Endothelial cell of umbilical vein (primary cell): ENCODE measurements around the gene SESN2. TPM values are rescaled to one million over a fixed set of nuclear protein-coding genes. Genes with fewer than 3 reads are reported as not detected.
A peak's percentile ranks its signal among the peaks of the same experiment; 100 is the strongest.

Source experiments
- BruUV-seq: library from RNA; stranded (reverse); fragments of 400-500 nt; replicated peaks from 2 replicates; lab custom pipeline; 2021; lab: Mats Ljungman, UMichigan
- CTCF ChIA-PET: fragments of 300-600, 350-600 bp; sonication (Branson Sonifier 250); formaldehyde crosslinking; loops from one replicate; lab custom pipeline; 2021; ENCODE audit warnings: antibody characterized with exemption, inconsistent platforms; lab: Charles Lee
- POLR2A ChIA-PET: fragments of 300-600, 350-600 bp; sonication (Branson Sonifier 250); formaldehyde crosslinking; loops from one replicate; lab custom pipeline; 2021; ENCODE audit warnings: antibody characterized with exemption, inconsistent platforms; lab: Charles Lee
- DNase-seq: peaks from one replicate; pipeline ENCODE4 v3.0.0-alpha.2; 2011; ENCODE audit warnings: low read depth, low spot score
- FAIRE-seq: peaks from 2 replicates; lab custom pipeline; 2011; peaks lifted over from hg19 to GRCh38; lab: Jason Lieb, UNC
- H2AFZ ChIP-seq: 2 replicates; pipeline ENCODE4 v1.6.0; 2012; ENCODE audit warnings: low read depth, low read length, control low read depth, inconsistent platforms
- H3K27ac ChIP-seq: 2 replicates; pipeline ENCODE4 v1.5.1; 2011; ENCODE audit warnings: low read depth, mild to moderate bottlenecking, control low read depth, low read length, moderate library complexity; ENCODE audit not compliant: insufficient read depth
- H3K27me3 ChIP-seq, 2 experiments: 2 replicates each; pipeline versions ENCODE4 v1.6.0 to v1.6.1; 2011; ENCODE audit warnings: low read length in 2 of 2, mixed read lengths in 1 of 2; ENCODE audit not compliant: control insufficient read depth in 2 of 2, insufficient read depth in 2 of 2
- H3K36me3 ChIP-seq, 2 experiments: 2 replicates in 1 of 2; 3 replicates in 1 of 2; pipeline ENCODE4 v1.5.1; 2011; ENCODE audit warnings: low read length in 2 of 2, mild to moderate bottlenecking in 1 of 2, moderate library complexity in 1 of 2; ENCODE audit not compliant: control insufficient read depth in 2 of 2, insufficient read depth in 2 of 2; ENCODE audit errors: extremely low read depth in 1 of 2
- H3K4me1 ChIP-seq: 3 replicates; pipeline ENCODE4 v1.5.1; 2011; ENCODE audit warnings: mild to moderate bottlenecking, low read length; ENCODE audit not compliant: control insufficient read depth, insufficient read depth; ENCODE audit errors: extremely low read depth
- H3K4me2 ChIP-seq: 2 replicates; pipeline ENCODE4 v1.6.1; 2011; ENCODE audit warnings: low read length, control low read depth, mixed read lengths; ENCODE audit not compliant: insufficient read depth
- H3K4me3 ChIP-seq, 3 experiments: fragments of 200-600 bp in 1 of 3; sonication (generic), shearing (Covaris generic) in 1 of 3; replicated peaks in 1 of 3; 2 replicates each; pipeline ENCODE4 v1.5.1; 2011 to 2016; ENCODE audit warnings: control low read depth in 3 of 3, low read length in 3 of 3, mild to moderate bottlenecking in 2 of 3, inconsistent platforms in 1 of 3, low read depth in 1 of 3, moderate library complexity in 1 of 3; ENCODE audit not compliant: insufficient read depth in 1 of 3
- H3K79me2 ChIP-seq: 2 replicates; pipeline ENCODE4 v1.6.0; 2012; ENCODE audit warnings: low read length, inconsistent platforms; ENCODE audit not compliant: control insufficient read depth, insufficient read depth
- H3K9ac ChIP-seq: replicated peaks from 2 replicates; pipeline ENCODE3; 2011; ENCODE audit warnings: low read length, control low read depth; ENCODE audit not compliant: insufficient read depth; ENCODE audit errors: extremely low read depth
- H3K9me1 ChIP-seq: replicated peaks from 3 replicates; pipeline ENCODE4 v1.6.0; 2011; ENCODE audit warnings: mild to moderate bottlenecking, low read length; ENCODE audit not compliant: control insufficient read depth, insufficient read depth; ENCODE audit errors: extremely low read depth
- H3K9me3 ChIP-seq: replicated peaks from 2 replicates; pipeline ENCODE4 v1.5.1; 2012; ENCODE audit warnings: low read length, inconsistent platforms; ENCODE audit not compliant: control insufficient read depth, insufficient read depth
- H4K20me1 ChIP-seq: replicated peaks from 2 replicates; pipeline ENCODE3; 2011; ENCODE audit warnings: mild to moderate bottlenecking, low read length; ENCODE audit not compliant: control insufficient read depth, insufficient read depth; ENCODE audit errors: extremely low read depth
- EZH2 ChIP-seq: IDR thresholded peaks from 2 replicates; pipeline ENCODE4 v1.6.1; 2012; ENCODE audit warnings: borderline replicate concordance, low read depth, mild to moderate bottlenecking, moderate library complexity, low read length, inconsistent platforms; ENCODE audit not compliant: severe bottlenecking
- FOS ChIP-seq: IDR thresholded peaks from 2 replicates; pipeline ENCODE4 v1.6.1; 2011; ENCODE audit warnings: mild to moderate bottlenecking, low read length, moderate library complexity, borderline replicate concordance; ENCODE audit not compliant: insufficient read depth
- GATA2 ChIP-seq: IDR thresholded peaks from 2 replicates; pipeline ENCODE4 v1.7.0; 2011; ENCODE audit warnings: low read depth, mild to moderate bottlenecking, moderate library complexity, mixed read lengths, low read length; ENCODE audit not compliant: insufficient read length, insufficient read depth
- JUN ChIP-seq: IDR thresholded peaks from 2 replicates; pipeline ENCODE4 v1.6.1; 2011; ENCODE audit warnings: borderline replicate concordance, low read depth; ENCODE audit not compliant: insufficient read length, insufficient read depth
- MAX ChIP-seq: IDR thresholded peaks from 2 replicates; pipeline ENCODE4 v1.6.1; 2011; ENCODE audit not compliant: insufficient read depth, insufficient read length
- MYC ChIP-seq: IDR thresholded peaks from one replicate; pipeline ENCODE4 v1.6.1; 2011; ENCODE audit warnings: mild to moderate bottlenecking, low read depth, low read length
- POLR2A ChIP-seq: IDR thresholded peaks from 2 replicates; pipeline ENCODE4 v1.6.1; 2012; ENCODE audit warnings: low read depth, mild to moderate bottlenecking, control low read depth, low read length
- POLR2AphosphoS5 ChIP-seq: IDR thresholded peaks from 2 replicates; pipeline ENCODE4 v1.6.1; 2012; ENCODE audit warnings: low read depth, mild to moderate bottlenecking, control low read depth, low read length, moderate library complexity; ENCODE audit not compliant: insufficient read depth
- dilution Hi-C: fragments of 300-500 bp; cut with MboI; formaldehyde crosslinking; loops from one replicate; pipeline ENCODE4 v1.15.0; 2019; ENCODE audit warnings: low sequenced_read_pairs; ENCODE audit not compliant: extremely low pct_ligation_motif_present
- intact Hi-C: fragments of 100-400 bp; cut with micrococcal nuclease; formaldehyde crosslinking; loops from one replicate; pipeline ENCODE4 v1.10.0; 2022
- polyA plus RNA-seq, 4 experiments: library from polyadenylated mRNA; depleted of rRNA in 3 of 4; stranded (reverse) in 3 of 4; unstranded in 1 of 4; fragments of >200 nt; gene quantifications; 2 replicates each; pipeline versions ENCODE4 v1.2.1 to v1.2.3, GENCODE V29; 2011 to 2012; ENCODE audit warnings: missing spikeins in 1 of 4
- total RNA-seq: library from RNA; stranded (reverse); gene quantifications from 2 replicates; pipeline ENCODE4 v1.2.3, GENCODE V29; 2021
- TF ChIP-seq, protein P1 (sequence below), 2 donors: IDR thresholded peaks; 1 replicate in 1 of 2; 2 replicates in 1 of 2; pipeline ENCODE4 v1.5.1; 2011; ENCODE audit warnings: low read length in 2 of 2, mild to moderate bottlenecking in 2 of 2, moderate library complexity in 2 of 2, control low read depth in 1 of 2, inconsistent platforms in 1 of 2, low read depth in 1 of 2; ENCODE audit not compliant: insufficient read depth in 1 of 2; ENCODE audit errors: extremely low read depth in 1 of 2

Gene SESN2
- total and polyA plus RNA-seq, 2 donors (not counting 3 experiments of a cell fraction or from before 2014, with no cell fraction given) = 11.6 to 13.2 TPM

- H3K27me3 ChIP-seq = peaks cover 0 to 3% of the 10 kb centered on the region in 2 experiments
- H3K4me1 ChIP-seq = peaks cover 12% of the 10 kb centered on the region
- H4K20me1 ChIP-seq = peaks cover 7% of the 10 kb centered on the region
- H2AFZ ChIP-seq = peak overlapping the region; percentile 84
- intact Hi-C loops (loop anchor here (1.0 to 2.0 kb wide), 3 partner anchors 10 to 70 kb away; partner anchors contain the start of genes DNAJC8 and MED18), dilution Hi-C loops (loop anchor here (25.0 kb wide), 1 partner anchor 354 kb away; no protein-coding TSS in a partner anchor)
- peaks cover 37% of the 10 kb centered on the region for H3K79me2 ChIP-seq
- no peak for DNase-seq
- POLR2A ChIA-PET = interaction anchor here (0.8 to 1.5 kb wide), 3 partner anchors 10 to 323 kb away, joined by 3 to 7 read pairs (median 4); no protein-coding TSS in a partner anchor
- CTCF ChIA-PET = interaction anchor here (1.0 to 6.1 kb wide), 4 partner anchors 10 to 101 kb away, joined by 3 to 73 read pairs (median 4); partner anchors contain the start of gene MED18
- H3K4me2 ChIP-seq = peak overlapping the region; percentile 77
- H3K9me1 ChIP-seq = no peaks in the 10 kb centered on the region
- no peak overlapping the region for H3K9ac ChIP-seq
- no TSS peak for BruUV-seq
- H3K36me3 ChIP-seq = no peaks in the 10 kb centered on the region
- H3K27ac ChIP-seq = peak overlapping the region; percentile 6
- H3K4me3 ChIP-seq = no peak overlapping the region
- H3K9me3 ChIP-seq = no peaks in the 10 kb centered on the region
- TF ChIP-seq POLR2AphosphoS5 (no peak), EZH2 (no peak), POLR2A (no peak), FOS (no peak), MAX (no peak), MYC (no peak), JUN (no peak), GATA2 (no peak)
- TF ChIP-seq, protein P1, sequence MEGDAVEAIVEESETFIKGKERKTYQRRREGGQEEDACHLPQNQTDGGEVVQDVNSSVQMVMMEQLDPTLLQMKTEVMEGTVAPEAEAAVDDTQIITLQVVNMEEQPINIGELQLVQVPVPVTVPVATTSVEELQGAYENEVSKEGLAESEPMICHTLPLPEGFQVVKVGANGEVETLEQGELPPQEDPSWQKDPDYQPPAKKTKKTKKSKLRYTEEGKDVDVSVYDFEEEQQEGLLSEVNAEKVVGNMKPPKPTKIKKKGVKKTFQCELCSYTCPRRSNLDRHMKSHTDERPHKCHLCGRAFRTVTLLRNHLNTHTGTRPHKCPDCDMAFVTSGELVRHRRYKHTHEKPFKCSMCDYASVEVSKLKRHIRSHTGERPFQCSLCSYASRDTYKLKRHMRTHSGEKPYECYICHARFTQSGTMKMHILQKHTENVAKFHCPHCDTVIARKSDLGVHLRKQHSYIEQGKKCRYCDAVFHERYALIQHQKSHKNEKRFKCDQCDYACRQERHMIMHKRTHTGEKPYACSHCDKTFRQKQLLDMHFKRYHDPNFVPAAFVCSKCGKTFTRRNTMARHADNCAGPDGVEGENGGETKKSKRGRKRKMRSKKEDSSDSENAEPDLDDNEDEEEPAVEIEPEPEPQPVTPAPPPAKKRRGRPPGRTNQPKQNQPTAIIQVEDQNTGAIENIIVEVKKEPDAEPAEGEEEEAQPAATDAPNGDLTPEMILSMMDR (IDR thresholded peaks at IDR 0.05; ENCODE audit: extremely low read depth in 1 of 2, insufficient read depth in 1 of 2, low read depth in 1 of 2, low read length in 2 of 2) = no peak
- FAIRE-seq = no peak
Observed at GRCh38 chr1:28258628-28259251, 578 bp upstream of the SESN2 start.
